HG03565 (cell line): ENCODE results near the gene PAK6.

Source experiments
- ATAC-seq: cut with Tn5 transposase; IDR thresholded peaks from one replicate; pipeline ENCODE4 v1.9.1; 2021; ENCODE audit warnings: mild to moderate bottlenecking, moderate library complexity; ENCODE audit not compliant: unreplicated experiment

Gene PAK6

GRCh38 chr15:40241269-40242212 is 2.7 kb downstream of the PAK6 start:
- no peak for ATAC-seq

GRCh38 chr15:40242213-40242599 is 3.3 kb downstream of the PAK6 start:
- no peak for ATAC-seq

DNA sequence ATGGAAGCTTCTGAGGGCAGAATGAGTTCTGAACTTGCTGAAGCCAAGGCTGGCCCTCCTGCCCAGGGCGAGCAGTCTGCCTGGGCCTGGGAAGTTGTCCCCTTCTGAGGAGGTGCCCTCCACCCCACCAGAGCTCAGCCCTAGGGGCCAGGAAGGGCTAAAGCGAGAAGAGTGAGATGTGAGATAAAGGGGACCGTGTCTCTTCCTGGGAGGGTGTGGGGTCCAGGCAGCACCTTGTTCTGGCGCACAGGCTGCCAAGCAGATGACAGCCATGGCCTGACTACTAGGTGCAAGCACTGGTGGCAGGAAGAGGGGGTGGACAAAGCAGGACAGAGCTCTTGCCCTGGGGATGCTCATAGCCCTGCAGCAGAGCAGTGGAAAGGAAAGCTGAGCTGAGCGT is 3.7 kb downstream of the PAK6 start:
- no peak for ATAC-seq

DNA sequence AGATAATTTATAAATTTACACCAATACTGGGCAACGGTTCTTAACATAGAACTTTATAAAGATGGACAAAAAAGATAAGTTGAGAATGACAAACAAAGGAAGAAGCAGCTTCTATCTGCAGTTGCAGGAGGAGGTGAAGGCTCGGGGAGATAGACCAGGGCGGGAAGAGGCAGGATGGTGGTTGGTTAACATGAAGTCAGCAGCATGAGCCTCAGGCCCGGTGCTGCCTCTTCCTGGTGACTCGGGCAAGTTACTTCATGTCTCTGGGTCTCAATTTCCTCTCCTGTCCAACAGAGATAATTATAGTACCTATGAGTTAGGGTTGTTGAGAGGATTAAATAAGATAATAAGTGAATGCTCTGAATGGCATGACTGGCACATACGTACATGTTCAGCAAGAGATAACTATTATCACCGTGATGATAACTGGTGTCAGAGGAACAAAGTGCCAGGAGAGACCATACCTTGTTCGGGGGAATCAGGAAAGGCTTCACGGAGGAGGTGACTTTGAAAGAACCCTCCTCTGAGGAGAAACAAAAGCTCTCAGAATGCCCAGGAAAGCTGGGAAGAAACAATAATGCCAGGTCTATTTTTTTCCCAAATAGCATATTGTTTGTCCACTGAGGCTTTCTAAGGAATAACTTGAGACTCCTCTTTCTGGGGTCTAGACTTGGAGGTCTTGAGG is 4.4 kb downstream of the PAK6 start:
- no peak for ATAC-seq

DNA sequence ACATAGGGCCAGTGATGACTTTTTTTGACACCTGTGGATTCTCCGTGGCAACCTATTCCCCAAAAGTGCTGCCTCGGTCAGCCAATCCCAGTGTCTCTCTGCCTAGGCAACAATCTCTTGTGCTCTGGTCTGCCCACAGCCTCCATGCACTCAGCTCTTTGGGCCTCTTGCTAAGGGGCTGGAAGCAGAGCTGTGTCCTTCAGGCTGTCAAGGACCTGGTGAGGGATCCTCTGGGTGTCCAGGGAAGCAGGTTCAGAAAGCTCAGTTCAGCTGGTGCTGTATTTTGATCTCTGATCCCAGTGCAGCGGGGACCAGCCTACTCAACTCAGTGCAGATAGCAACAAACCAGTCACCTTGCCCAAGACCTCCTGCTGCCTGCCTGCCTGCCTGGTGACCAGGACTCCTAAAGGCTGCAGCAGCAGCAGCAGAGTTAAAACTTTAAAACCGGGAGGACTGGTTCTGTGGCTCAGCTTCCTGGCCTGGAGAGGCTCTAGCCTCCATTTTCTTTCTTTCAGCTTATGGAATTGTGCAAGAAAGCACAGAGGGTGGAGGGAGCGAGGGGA is 6.2 kb downstream of the PAK6 start:
- ATAC-seq: no peak

DNA sequence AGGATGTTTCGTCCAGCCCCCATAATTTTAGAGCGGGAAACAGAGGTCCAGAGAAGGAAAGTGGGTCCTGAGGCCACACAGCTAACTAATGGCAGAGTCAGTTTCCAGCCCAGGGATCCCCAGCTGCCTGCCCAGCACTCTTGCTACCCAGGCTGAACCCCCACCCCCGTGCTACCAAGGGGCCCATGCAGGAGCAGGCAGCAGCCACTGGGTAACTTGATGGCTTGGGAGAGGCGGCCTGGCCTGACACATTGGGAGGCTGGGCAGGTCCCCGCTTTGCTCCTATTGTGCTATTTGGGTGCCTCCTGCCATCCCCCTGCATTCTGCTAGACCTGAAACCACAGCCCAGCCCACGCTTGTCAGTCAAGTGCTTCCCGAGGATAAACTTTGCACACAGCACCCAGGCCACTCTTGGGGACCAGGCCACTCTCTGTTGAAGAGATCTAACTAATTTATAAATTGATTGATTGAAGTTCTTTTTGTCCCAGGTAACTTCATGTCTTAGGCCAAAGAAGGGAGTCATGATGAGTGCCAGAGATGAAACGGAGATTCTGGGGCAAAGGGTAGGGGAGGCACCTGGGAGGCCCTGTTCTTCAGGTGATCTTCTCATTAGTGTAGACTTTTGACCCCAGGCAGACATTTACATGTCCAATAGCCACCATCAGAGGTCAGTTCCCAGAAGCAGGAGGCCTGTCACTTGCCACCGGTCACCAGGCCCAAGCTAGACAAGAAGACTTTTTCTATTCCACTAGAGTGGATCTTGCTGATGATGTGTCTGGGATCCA is 7.0 kb downstream of the PAK6 start:
- ATAC-seq: no peak

GRCh38 chr15:40246496-40247280 is 7.8 kb downstream of the PAK6 start:
- ATAC-seq: no peak

GRCh38 chr15:40247406-40247971 is 8.6 kb downstream of the PAK6 start:
- ATAC-seq: no peak

DNA sequence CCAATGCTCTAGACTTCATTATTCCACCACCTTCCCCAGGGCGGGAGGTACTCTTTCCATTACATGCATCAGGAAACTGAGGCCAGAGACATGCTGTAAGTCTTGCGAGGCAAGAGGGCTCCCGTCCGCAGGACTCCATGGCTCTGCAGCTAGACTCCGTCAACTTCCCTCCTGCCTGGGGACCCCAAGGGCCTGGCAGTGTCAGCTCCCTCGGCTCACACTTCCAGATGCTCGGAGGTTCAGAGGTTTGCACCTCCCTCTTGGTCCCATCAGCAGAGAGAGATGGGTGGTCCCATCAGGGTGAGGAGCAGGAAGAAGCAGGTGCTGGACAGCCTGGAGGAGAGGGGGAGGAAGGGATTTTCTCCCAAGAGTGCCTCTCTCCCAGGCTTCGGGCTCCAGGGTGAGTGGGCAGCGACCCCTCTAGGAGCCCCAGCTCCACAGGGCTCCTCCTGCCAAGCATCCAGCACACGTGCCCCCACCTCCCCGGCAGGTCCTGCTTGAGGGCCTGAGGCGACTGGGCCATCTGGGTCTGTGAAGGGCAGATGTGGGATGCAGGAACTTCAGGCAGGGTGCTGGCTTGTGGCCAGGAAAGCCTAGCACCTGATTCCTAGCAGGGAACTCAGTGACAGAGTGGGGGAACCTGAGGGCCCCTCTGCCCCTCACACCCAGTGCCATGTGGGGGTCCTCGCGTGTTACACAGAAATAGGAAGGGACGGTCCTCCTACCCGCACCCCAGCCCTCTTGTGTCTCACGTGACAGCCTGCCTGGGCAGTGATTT is 9.3 kb downstream of the PAK6 start:
- no peak for ATAC-seq

- ATAC-seq: no peak
Measured at GRCh38 chr15:40249477-40250303, 10.8 kb downstream of the PAK6 start.

GRCh38 chr15:40250304-40250656 is 11.4 kb downstream of the PAK6 start:
- no peak for ATAC-seq

DNA sequence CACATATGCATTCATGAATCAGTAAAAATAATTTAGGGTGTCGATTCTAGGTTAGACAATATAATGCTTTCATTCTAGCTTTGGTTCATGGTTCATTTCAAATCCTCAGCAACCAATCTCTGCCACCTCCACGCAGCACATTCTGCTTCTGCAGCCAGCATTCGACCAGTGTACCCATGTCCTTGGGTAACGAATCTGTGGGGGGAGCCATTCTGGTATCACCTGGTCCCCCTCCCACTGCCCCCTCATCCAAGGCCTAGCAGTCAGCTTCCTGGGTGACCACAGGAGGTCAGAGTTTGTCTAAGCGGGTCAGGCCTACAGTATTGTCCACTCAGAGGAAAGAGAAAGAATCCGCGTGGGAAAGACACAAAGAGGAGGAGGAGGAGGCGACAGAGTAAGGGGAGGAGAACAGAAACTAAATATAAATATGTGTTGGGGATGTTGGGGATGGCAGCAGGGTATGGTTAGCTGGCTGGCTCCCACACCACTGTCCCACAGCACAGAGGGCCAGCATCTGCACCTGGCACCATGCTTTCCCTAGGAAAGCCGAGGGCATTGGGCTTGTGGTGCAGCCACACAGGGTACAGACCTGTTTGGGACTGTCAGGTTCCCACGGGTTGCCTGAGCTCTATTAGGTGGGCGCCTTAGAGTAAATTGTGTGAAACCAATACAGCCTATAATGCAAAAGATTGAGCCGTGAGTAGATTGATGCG is 12.1 kb downstream of the PAK6 start:
- ATAC-seq: no peak

- ATAC-seq: no peak
Measured at GRCh38 chr15:40251486-40252140, 12.8 kb downstream of the PAK6 start.

- ATAC-seq: no peak
Measured at GRCh38 chr15:40252141-40252437, 13.2 kb downstream of the PAK6 start.

DNA sequence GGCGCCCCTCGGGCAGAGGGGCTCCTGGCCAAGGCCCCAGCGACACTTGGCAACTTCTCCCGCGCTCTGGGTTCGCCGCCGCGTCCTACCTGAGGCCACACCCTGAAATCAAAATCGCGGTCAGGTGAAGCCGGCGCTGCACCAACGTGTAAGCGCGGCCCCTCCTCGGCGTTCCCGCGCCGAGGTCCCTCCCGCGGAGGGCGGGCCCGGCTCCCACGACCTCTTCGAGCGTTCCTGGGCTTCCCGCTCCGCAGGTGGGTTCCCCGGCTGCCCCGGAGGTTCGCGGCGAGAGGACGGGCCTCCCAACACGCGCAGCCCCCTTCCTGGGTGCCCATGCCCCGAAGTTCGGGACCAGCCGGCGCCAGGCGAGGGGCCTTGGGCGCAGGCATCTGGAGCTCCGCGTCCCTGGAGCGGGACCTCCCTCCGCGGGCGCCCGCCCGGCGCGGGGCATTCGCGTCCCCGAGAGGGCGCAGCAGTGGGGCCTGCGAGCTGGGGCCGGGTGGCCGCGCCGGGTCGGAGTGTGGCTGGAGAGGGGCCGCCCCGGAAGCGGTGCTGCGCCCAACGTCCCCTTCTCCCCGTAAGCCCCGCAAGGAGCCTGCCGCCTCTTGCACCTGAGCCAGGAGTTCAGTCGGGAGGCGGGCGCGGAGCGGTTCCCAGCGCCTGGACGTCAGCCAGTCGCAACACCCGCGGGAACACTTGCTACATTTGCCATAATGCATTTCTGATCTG is 13.7 kb downstream of the PAK6 start:
- ATAC-seq: no peak

DNA sequence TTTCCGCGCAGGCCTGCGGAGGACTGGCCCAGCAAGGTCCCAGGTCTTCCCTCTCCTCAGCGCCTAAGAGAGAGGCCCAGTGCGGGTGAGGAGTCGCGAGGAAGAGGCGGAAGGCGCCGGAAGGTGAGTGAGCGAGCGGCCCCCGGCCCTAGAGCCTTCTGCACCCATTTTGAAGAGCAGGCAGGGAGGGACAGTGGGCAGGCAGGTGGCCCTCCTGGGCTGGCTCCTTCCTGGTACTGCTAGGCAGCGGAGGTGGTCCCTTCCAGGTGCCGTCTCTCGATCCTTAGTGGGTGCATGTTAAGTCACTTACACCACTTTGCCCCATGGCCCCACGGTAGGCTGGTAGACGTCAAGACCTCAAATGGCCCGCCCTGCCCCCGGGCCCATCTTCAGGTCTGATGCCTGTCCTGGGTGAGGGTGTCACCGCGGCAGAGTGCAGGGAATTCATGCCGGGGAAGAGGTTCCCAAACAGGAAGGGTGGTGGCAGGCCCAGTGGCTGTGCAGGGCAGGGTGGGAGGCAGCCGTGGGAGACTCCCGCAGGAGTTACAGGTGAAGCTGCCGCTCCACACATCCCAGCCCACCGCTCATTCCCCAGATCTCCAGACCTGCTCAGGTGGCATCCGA is 14.4 kb downstream of the PAK6 start:
- no peak for ATAC-seq
